Breast epithelium (tissue), 3 donors: ENCODE results near the gene ZBTB44.

Source experiments
- CTCF ChIP-seq, 3 donors: fragments of 450-650 bp; IDR thresholded peaks; one replicate each; pipeline ENCODE4 v1.5.1; 2016 to 2017; ENCODE audit warnings: antibody characterized with exemption in 3 of 3, mild to moderate bottlenecking in 3 of 3, moderate library complexity in 3 of 3
- POLR2AphosphoS5 ChIP-seq, 3 donors: sonication (generic); formaldehyde crosslinking; IDR thresholded peaks; one replicate each; pipeline ENCODE4 v1.6.1; 2017; ENCODE audit warnings: antibody characterized with exemption in 3 of 3

- TF ChIP-seq CTCF (IDR thresholded peaks at IDR 0.05) (no peak), POLR2AphosphoS5 (IDR thresholded peaks at IDR 0.05) (no peak)
These were observed 14.7 kb downstream of the ZBTB44 start for GRCh38 chr11:130299978-130300377.
